ENCODE measurements around the gene SETD4.

Gene SETD4

DNA sequence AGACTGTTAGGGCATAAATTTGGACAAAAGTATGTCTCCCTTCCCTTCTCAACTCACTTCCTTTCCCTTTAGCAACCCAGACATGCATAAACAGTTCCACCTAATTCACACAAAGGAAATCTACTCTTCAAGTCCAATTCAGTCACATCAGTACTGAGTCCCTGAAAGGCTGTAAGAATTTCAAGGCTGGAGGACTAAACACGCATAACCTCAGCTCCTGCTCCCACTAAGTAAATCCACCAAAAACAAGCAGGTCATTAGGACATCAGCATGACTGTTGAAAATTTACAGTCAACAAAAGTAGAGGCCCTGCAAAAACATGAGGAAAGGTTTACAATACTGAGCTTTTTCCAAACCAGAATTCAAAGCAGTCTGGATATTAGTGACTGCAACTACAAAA, 18.4 kb downstream of the SETD4 start:
- TF ChIP-seq, protein P1, sequence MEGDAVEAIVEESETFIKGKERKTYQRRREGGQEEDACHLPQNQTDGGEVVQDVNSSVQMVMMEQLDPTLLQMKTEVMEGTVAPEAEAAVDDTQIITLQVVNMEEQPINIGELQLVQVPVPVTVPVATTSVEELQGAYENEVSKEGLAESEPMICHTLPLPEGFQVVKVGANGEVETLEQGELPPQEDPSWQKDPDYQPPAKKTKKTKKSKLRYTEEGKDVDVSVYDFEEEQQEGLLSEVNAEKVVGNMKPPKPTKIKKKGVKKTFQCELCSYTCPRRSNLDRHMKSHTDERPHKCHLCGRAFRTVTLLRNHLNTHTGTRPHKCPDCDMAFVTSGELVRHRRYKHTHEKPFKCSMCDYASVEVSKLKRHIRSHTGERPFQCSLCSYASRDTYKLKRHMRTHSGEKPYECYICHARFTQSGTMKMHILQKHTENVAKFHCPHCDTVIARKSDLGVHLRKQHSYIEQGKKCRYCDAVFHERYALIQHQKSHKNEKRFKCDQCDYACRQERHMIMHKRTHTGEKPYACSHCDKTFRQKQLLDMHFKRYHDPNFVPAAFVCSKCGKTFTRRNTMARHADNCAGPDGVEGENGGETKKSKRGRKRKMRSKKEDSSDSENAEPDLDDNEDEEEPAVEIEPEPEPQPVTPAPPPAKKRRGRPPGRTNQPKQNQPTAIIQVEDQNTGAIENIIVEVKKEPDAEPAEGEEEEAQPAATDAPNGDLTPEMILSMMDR (IDR thresholded peaks at IDR 0.05; ENCODE audit: insufficient read depth, low read length, poor library complexity, severe bottlenecking) = no peak
- no peaks in the 10 kb centered on the region for H3K27me3 ChIP-seq (replicated peaks; ENCODE audit: control insufficient read depth, insufficient read depth, low read length)
- no peak overlapping the region for H3K4me3 ChIP-seq (replicated peaks; ENCODE audit: low read depth, low read length)
- no peak for DNase-seq (ENCODE audit: extremely low read depth, insufficient read length)
- H3K36me3 ChIP-seq (ENCODE audit: control insufficient read depth, insufficient read depth, low read length) = peaks cover 25% of the 10 kb centered on the region

DNA sequence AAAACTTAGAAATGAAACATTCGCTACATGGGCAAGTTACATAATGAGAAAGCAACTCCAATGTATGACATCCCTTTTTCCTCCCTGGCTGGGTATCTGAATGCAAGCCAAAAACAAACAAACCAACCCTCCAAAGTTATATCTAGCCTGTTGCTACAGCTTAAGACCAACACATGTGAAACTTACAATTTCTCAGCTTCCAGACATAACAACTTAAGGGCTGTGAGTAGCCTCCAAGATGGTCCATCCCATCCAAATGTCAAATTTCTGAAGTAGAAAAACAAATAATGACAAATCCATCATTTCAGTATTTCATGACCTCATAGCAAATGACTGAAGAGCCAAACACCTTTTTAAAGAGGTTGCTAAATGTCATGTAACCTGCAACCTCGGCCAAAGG, 19.9 kb downstream of the SETD4 start:
- no peak for DNase-seq (ENCODE audit: extremely low read depth, insufficient read length)
- no peaks in the 10 kb centered on the region for H3K27me3 ChIP-seq (replicated peaks; ENCODE audit: control insufficient read depth, insufficient read depth, low read length)
- peaks cover 21% of the 10 kb centered on the region for H3K36me3 ChIP-seq (ENCODE audit: control insufficient read depth, insufficient read depth, low read length)
- TF ChIP-seq, protein P1 (IDR thresholded peaks at IDR 0.05; ENCODE audit: insufficient read depth, low read length, poor library complexity, severe bottlenecking) = no peak
- no peak overlapping the region for H3K4me3 ChIP-seq (replicated peaks; ENCODE audit: low read depth, low read length)

DNA sequence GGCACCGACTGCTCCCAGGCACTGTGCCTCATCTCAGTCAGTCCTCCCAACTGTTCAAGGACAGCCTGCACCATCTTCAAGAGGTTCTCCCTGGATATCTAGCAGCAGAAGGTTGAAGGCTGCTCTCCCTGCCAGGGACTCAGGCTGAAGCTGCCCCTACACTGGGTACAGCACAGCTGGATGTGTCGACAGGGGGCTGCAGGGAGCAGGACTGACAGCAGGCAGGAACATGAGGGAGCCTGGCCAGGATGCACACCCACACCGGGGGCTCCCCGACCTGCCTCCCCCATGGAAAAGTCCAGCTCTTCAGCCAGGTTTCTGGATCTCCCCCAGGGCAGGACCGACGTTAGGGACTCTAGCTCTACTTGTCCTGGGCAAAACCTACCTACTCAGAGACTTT, 20.5 kb downstream of the SETD4 start:
- H3K36me3 ChIP-seq (ENCODE audit: control insufficient read depth, insufficient read depth, low read length) = peaks cover 19% of the 10 kb centered on the region
- TF ChIP-seq, protein P1 (IDR thresholded peaks at IDR 0.05; ENCODE audit: insufficient read depth, low read length, poor library complexity, severe bottlenecking) = no peak

DNA sequence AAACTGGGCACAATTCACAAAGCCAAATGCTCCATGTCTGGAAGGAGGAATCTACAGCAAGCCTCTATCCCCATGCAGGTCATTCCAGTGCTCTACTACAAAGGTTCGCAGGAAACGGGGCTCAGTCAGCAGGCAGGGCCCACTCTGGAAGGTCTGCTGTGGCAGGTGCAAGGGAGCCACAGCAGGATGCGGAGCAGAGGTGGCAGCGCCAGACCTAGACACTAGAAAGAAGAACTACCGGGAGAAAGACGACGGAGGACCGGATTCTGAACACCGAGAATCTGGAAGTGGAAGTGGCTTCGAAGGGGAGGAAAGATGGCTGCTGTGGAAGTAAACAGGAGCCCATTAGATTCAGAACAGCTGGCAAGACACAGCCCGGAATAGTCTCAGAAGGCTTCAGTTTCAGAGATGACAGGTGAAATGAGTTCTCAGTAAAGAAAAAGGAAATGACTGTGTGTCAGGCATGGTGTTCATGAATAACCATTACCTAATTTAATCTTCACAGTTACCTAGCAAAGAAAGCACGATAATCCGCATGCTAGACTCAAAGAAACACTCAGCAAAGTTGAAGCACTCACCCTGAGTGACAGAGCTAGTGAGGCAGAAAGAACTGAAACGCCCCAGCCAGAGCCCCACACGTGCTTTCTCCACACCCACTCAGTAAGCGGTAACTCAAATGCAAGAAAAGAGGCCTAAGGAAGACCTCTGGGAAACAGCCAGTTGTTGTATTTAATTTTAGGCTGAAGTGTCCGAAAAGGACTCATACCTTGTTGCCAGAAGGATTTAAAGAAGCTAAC, 21.4 kb downstream of the SETD4 start:
- Histone ChIP-seq H3K27me3 (replicated peaks; ENCODE audit: control insufficient read depth, insufficient read depth, low read length) (no peaks in the 10 kb centered on the region), H3K4me3 (replicated peaks; ENCODE audit: low read depth, low read length) (no peak overlapping the region), H3K36me3 (ENCODE audit: control insufficient read depth, insufficient read depth, low read length) (peaks cover 13% of the 10 kb centered on the region)
- no peak for DNase-seq (ENCODE audit: extremely low read depth, insufficient read length)
- TF ChIP-seq, protein P1 (IDR thresholded peaks at IDR 0.05; ENCODE audit: insufficient read depth, low read length, poor library complexity, severe bottlenecking) = no peak

More for the DNA sequence above, 20.5 kb downstream of the SETD4 start:
- no peaks in the 10 kb centered on the region for H3K27me3 ChIP-seq (replicated peaks; ENCODE audit: control insufficient read depth, insufficient read depth, low read length)
- no peak overlapping the region for H3K4me3 ChIP-seq (replicated peaks; ENCODE audit: low read depth, low read length)
- no peak for DNase-seq (ENCODE audit: extremely low read depth, insufficient read length)

DNA sequence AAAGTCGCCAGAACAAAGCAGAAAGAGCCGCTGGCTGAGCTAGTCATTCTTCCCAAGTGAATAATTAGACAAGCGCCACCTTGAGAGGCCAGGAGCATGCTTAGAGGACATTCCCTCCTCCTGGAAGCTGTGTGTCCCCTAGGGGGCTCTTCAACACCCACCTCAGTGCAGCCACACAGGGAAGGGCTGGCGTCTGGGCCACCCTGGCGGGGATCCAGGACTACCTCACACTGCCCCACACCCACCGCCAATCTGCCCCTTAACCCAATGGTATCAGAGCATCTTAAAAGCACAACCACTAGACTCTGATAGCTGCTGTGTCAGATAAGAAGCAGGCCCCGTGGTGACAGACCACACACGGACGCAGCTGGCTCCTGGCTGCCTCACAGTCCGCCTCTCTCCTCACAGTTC, 24.9 kb downstream of the SETD4 start:
- TF ChIP-seq, protein P1 (IDR thresholded peaks at IDR 0.05; ENCODE audit: insufficient read depth, low read length, poor library complexity, severe bottlenecking) = no peak
- no peak overlapping the region for H3K4me3 ChIP-seq (replicated peaks; ENCODE audit: low read depth, low read length)
- H3K27me3 ChIP-seq (replicated peaks; ENCODE audit: control insufficient read depth, insufficient read depth, low read length) = no peaks in the 10 kb centered on the region
- H3K36me3 ChIP-seq (ENCODE audit: control insufficient read depth, insufficient read depth, low read length) = peaks cover 10% of the 10 kb centered on the region
- DNase-seq (ENCODE audit: extremely low read depth, insufficient read length) = no peak

Data from GM06990 (cell line).